Right cardiac atrium (tissue), 5 donors: Measurements from ENCODE around the gene MCOLN2. TPM values are rescaled to one million over a fixed set of nuclear protein-coding genes. Genes with fewer than 3 reads are reported as not detected.

Experiments
- polyA plus RNA-seq: library from polyadenylated mRNA; stranded (reverse); fragments of 200-250 nt; gene quantifications from one replicate; pipeline ENCODE4 v1.2.3, GENCODE V29; 2013
- total RNA-seq, 4 donors: library from RNA; stranded (reverse); fragmentation: NEBNext Ultra II Directional; extraction: Animal tissue kit (Norgen Biotek cat#: 25700); gene quantifications; one replicate each; pipeline ENCODE4 v1.2.1, GENCODE V29; 2021
- donor health status: healthy with polysubstance abuse.
- donor health status: DM: no; HTN: yes; CAD: no.
- donor health status: DM: no; HTN: no; CAD: no.
- donor health status: DM: no; HTN: yes; CAD: no; lungs with severe emphysema.
- donor health status: DM: yes; HTN: yes; CAD: no.

MCOLN2 gene
- total and polyA plus RNA-seq, 5 donors: 0.32 to 1.1 (median 0.34) TPM

Other genes starting within 250 kb of the MCOLN2 start
- gene LPAR3, start 103.9 kb downstream of the MCOLN2 start, total RNA-seq: 10 to 100 TPM; 40.0 to 51.8 (median 47.6) TPM
- 23.9 TPM for gene LPAR3, start 103.9 kb downstream of the MCOLN2 start, polyA plus RNA-seq
- 10 to 100 TPM in 3 of 4 donors, 1 to 10 TPM in 1; 9.0 to 18.9 (median 16.1) TPM for gene MCOLN3, start 51.4 kb upstream of the MCOLN2 start, total RNA-seq
- 15.2 TPM for gene MCOLN3, start 51.4 kb upstream of the MCOLN2 start, polyA plus RNA-seq
- gene SYDE2, start 203.9 kb upstream of the MCOLN2 start, total RNA-seq: 10 to 100 TPM; 14.9 to 19.6 (median 15.6) TPM
- 2.8 TPM for gene SYDE2, start 203.9 kb upstream of the MCOLN2 start, polyA plus RNA-seq